ENCODE data around the gene VSIR. TPM values are rescaled to one million over a fixed set of nuclear protein-coding genes. Genes with fewer than 3 reads are reported as not detected.

The VSIR gene
- polyA plus RNA-seq, 1 experiment = 169 TPM

DNA sequence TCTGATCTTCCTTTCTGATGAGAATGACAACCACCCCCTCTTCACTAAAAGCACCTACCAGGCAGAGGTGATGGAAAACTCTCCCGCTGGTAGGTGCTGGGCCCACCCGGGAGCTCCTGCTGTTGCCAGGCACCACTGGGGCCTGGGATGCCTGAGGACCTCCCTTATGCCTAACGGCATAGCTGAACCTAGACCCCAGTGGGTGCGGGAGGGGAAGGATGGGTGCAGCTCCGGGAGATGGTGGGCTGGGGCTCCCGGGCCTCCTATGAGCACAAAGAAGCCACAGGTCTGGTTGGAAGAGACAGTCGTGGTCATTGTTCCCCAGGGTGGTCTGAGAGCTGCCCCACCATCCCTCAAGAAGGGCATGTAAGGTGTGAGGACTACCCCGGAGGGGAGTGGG lies 15.6 kb upstream of the VSIR start:
- POLR2A ChIA-PET = no interaction called here
- no peak overlapping the region for H3K4me3 ChIP-seq (ENCODE audit: low read depth, low read length)
- TF ChIP-seq, protein P1, sequence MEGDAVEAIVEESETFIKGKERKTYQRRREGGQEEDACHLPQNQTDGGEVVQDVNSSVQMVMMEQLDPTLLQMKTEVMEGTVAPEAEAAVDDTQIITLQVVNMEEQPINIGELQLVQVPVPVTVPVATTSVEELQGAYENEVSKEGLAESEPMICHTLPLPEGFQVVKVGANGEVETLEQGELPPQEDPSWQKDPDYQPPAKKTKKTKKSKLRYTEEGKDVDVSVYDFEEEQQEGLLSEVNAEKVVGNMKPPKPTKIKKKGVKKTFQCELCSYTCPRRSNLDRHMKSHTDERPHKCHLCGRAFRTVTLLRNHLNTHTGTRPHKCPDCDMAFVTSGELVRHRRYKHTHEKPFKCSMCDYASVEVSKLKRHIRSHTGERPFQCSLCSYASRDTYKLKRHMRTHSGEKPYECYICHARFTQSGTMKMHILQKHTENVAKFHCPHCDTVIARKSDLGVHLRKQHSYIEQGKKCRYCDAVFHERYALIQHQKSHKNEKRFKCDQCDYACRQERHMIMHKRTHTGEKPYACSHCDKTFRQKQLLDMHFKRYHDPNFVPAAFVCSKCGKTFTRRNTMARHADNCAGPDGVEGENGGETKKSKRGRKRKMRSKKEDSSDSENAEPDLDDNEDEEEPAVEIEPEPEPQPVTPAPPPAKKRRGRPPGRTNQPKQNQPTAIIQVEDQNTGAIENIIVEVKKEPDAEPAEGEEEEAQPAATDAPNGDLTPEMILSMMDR (IDR thresholded peaks at IDR 0.05; ENCODE audit: insufficient read depth, low read depth, low read length) = no peak
- no peaks in the 10 kb centered on the region for H3K36me3 ChIP-seq (ENCODE audit: control insufficient read depth, insufficient read depth, low read length)
- H3K27me3 ChIP-seq (ENCODE audit: control insufficient read depth, insufficient read depth, low read length) = no peaks in the 10 kb centered on the region; the same call in 1 of the 2 replicates
- CTCF ChIA-PET = no interaction called here
- no peak for DNase-seq (ENCODE audit: low read depth)

DNA sequence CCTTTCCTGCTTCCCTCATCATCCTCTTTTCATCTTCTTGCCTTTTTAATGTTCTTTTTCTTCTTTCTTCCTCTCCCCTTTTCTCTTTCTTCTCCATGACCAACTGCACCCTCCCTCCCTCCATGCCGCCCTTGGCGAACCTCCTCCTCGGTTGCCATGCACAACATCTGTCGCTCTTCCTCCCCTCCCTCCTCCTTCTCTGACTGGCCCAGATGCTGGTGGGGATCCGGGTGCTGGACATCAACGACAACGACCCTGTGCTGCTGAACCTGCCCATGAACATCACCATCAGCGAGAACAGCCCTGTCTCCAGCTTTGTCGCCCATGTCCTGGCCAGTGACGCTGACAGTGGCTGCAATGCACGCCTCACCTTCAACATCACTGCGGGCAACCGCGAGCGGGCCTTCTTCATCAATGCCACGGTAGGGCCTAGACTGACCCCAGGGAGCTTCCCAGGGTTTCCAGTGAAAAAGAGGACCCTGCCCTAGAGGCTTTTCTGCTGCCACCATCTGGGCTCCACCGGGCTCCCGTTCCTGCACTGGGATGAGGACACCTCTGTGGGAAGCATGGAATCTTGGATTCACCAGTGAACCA lies 11.5 kb upstream of the VSIR start:
- ChIA-PET CTCF (interaction anchor here (1.0 to 1.8 kb wide), 3 partner anchors 8 to 12 kb away, joined by 3 to 5 read pairs (median 4); partner anchors contain the start of gene VSIR), POLR2A (no interaction called here)
- TF ChIP-seq, protein P1 (IDR thresholded peaks at IDR 0.05; ENCODE audit: insufficient read depth, low read depth, low read length) = no peak
- DNase-seq (ENCODE audit: low read depth) = no peak
- Histone ChIP-seq H3K27me3 (ENCODE audit: control insufficient read depth, insufficient read depth, low read length) (peaks cover 7% of the 10 kb centered on the region; the same call in 1 of the 2 replicates), H3K4me3 (ENCODE audit: low read depth, low read length) (no peak overlapping the region), H3K36me3 (ENCODE audit: control insufficient read depth, insufficient read depth, low read length) (no peaks in the 10 kb centered on the region)

DNA sequence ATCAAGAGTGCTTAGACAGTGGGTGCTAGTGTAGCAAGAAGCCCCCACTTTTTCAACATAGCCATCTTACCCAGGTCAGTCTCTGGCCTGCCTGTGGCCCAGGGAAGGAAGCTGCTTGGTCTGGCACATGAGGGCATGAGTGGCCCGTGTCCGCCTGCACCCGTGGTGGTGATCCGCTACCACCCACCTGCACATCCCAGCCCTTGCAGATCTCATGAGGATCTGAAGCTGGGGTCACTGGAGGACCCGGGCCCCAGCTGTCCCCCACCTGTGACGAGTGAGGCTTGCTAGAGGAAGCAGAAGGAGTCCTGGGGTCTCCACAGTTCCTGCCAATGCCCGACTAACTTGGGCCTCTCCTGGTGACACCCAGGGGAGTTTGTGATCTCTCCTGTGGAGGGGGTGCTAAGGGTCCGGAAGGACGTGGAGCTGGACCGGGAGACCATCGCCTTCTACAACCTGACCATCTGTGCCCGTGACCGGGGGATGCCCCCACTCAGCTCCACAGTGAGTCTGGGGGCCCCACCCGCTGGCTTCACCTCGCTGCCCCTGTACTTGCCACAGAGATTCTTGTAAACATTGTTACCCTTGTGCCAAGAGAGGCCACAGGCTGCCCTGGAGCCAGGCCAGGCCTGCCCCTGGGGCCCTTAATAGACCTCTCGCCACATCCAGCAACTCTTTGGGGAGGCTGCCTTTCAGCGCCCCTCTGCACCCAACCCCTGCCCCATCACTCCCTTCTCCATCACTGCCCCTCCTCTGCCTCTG lies 10.8 kb upstream of the VSIR start:
- CTCF ChIA-PET = interaction anchor here (1.0 to 1.6 kb wide), 4 partner anchors 11 to 88 kb away, joined by 3 to 5 read pairs (median 4); partner anchors contain the start of gene VSIR
- Histone ChIP-seq H3K27me3 (ENCODE audit: control insufficient read depth, insufficient read depth, low read length) (peaks cover 7% of the 10 kb centered on the region; the same call in 1 of the 2 replicates), H3K4me3 (ENCODE audit: low read depth, low read length) (no peak overlapping the region), H3K36me3 (ENCODE audit: control insufficient read depth, insufficient read depth, low read length) (no peaks in the 10 kb centered on the region)
- DNase-seq (ENCODE audit: low read depth) = no peak
- TF ChIP-seq, protein P1 (IDR thresholded peaks at IDR 0.05; ENCODE audit: insufficient read depth, low read depth, low read length) = no peak
- POLR2A ChIA-PET = no interaction called here

DNA sequence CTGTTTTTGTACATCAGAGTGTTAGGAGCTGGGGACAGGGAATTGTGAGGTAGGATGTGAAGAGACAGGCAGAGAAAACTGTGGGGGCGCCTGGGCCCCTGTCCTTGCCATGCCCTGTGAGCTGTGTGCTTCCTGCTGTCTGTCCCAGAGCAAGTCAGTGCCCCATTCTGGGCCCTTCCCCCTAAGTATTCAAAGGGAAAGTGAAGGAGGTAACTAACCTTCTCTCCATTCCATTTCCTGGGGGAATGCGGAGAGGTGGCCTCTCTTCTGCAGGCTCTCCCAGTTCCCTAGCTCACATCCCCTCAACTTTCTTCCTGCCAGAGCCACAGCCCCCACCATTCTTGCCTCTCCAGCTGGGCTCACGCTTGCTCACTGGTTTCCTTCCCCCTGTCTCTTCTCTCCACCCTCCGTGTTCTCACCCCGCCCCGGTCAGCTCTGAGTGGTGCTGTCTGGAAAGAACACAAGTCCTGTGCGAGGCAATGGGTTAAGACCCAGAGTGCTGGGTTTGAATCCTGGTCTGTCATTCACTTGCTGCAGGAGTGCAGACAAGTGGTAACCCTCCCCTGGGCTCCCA lies 9.7 kb upstream of the VSIR start:
- Histone ChIP-seq H3K36me3 (ENCODE audit: control insufficient read depth, insufficient read depth, low read length) (no peaks in the 10 kb centered on the region), H3K4me3 (ENCODE audit: low read depth, low read length) (no peak overlapping the region), H3K27me3 (ENCODE audit: control insufficient read depth, insufficient read depth, low read length) (peaks cover 7% of the 10 kb centered on the region; the same call in 1 of the 2 replicates)
- ChIA-PET CTCF (interaction anchor here (1.4 to 1.7 kb wide), 3 partner anchors 10 to 29 kb away, joined by 4 to 11 read pairs (median 5); partner anchors contain the start of gene VSIR), POLR2A (no interaction called here)
- TF ChIP-seq, protein P1 (IDR thresholded peaks at IDR 0.05; ENCODE audit: insufficient read depth, low read depth, low read length) = no peak
- DNase-seq (ENCODE audit: low read depth) = no peak
